ENCODE results near the gene SHLD2. TPM values are rescaled to one million over a fixed set of nuclear protein-coding genes. Genes with fewer than 3 reads are reported as not detected.
"Not testable (repeated sequence)": the region's sequence is repeated elsewhere in the genome, so short reads cannot be mapped to it uniquely, and the experiment has no call there.

SHLD2 gene
- total RNA-seq, 4 donors from 2014 or later = 12.7 to 31.7 (median 21.5) TPM

- DNase-seq = peak; percentile 7
- intact Hi-C loops (cut with DNase I) = loop anchor here (5.0 kb wide), 1 partner anchor 122 kb away; no protein-coding TSS in a partner anchor
Measured at GRCh38 chr10:87093632-87094372, 1.2 kb upstream of the SHLD2 start.

GRCh38 chr10:87095236-87095945 lies 385 bp downstream of the SHLD2 start:
- peak overlapping the region; percentile 98 to 100 (median 100) for H3K27ac ChIP-seq
- H3K4me3 ChIP-seq = peak overlapping the region; percentile 68 to 92 (median 82)
- peaks cover 12 to 49% (median 20%) of the 10 kb centered on the region in 3 donors for H3K4me1 ChIP-seq
- intact Hi-C loops (cut with DNase I) = no loop called here
- peak; percentile 50 for DNase-seq
- TF ChIP-seq CTCF (IDR thresholded peaks at IDR 0.05) = no peak
- TF ChIP-seq POLR2A (IDR thresholded peaks at IDR 0.05) = peak in 3 of 4 donors; percentile 12 to 78 (median 17)
- H3K9me3 ChIP-seq = no peaks in the 10 kb centered on the region
- no peaks in the 10 kb centered on the region for H3K27me3 ChIP-seq
- 0% methylated on average over 1 to 4 of the region's 60 CpGs for WGBS, 2 donors
- peaks cover 0 to 30% (median 0%) of the 10 kb centered on the region in 3 donors for H3K36me3 ChIP-seq

More at GRCh38 chr10:87093632-87094372, 1.2 kb upstream of the SHLD2 start:
- peak overlapping the region; percentile 73 to 92 (median 82) for H3K4me3 ChIP-seq
- peaks cover 15 to 65% (median 20%) of the 10 kb centered on the region in 3 donors for H3K4me1 ChIP-seq
- peak overlapping the region; percentile 94 to 100 (median 100) for H3K27ac ChIP-seq
- no peak for TF ChIP-seq CTCF (IDR thresholded peaks at IDR 0.05)
- TF ChIP-seq POLR2A (IDR thresholded peaks at IDR 0.05) = peak in 2 of 4 donors; percentile 10 to 35
- H3K36me3 ChIP-seq = peaks cover 0 to 22% (median 0%) of the 10 kb centered on the region in 3 donors
- WGBS, 2 donors = 1 to 2% methylated on average over 8 to 11 of the region's 39 CpGs
- H3K27me3 ChIP-seq = no peaks in the 10 kb centered on the region
- H3K9me3 ChIP-seq = no peaks in the 10 kb centered on the region

- Histone ChIP-seq H3K4me3 (no peak overlapping the region), H3K27me3 (no peaks in the 10 kb centered on the region), H3K36me3 (peaks cover 0 to 94% (median 9%) of the 10 kb centered on the region in 3 donors), H3K27ac (no peak overlapping the region), H3K9me3 (no peaks in the 10 kb centered on the region), H3K4me1 (peaks cover 0 to 10% (median 0%) of the 10 kb centered on the region in 3 donors)
- 89 to 94% methylated on average over 2 of the region's 2 CpGs for WGBS, 2 donors
- intact Hi-C loops (cut with DNase I) = no loop called here
- no peak for TF ChIP-seq CTCF (IDR thresholded peaks at IDR 0.05)
- TF ChIP-seq POLR2A (IDR thresholded peaks at IDR 0.05) = no peak
- DNase-seq = no peak
Measured at GRCh38 chr10:87101996-87102395, 7.0 kb downstream of the SHLD2 start.

- 80 to 81% methylated on average over 8 of the region's 8 CpGs for WGBS, 2 donors
- H3K27ac ChIP-seq; H3K27me3 ChIP-seq; H3K4me1 ChIP-seq; intact Hi-C loops (cut with DNase I); H3K9me3 ChIP-seq; H3K4me3 ChIP-seq; DNase-seq: not testable (repeated sequence)
- peaks cover 5 to 96% (median 9%) of the 10 kb centered on the region in 3 donors for H3K36me3 ChIP-seq
Measured at GRCh38 chr10:87104727-87105126, 9.7 kb downstream of the SHLD2 start.

GRCh38 chr10:87105446-87106124 lies 10.6 kb downstream of the SHLD2 start:
- peaks cover 5 to 97% (median 9%) of the 10 kb centered on the region in 3 donors for H3K36me3 ChIP-seq
- H3K4me3 ChIP-seq = no peak overlapping the region
- no peak overlapping the region for H3K27ac ChIP-seq
- TF ChIP-seq POLR2A (IDR thresholded peaks at IDR 0.05) (no peak), CTCF (IDR thresholded peaks at IDR 0.05) (no peak)
- H3K27me3 ChIP-seq = no peaks in the 10 kb centered on the region
- no peaks in the 10 kb centered on the region for H3K4me1 ChIP-seq
- H3K9me3 ChIP-seq = no peaks in the 10 kb centered on the region
- intact Hi-C loops (cut with DNase I) = no loop called here
- DNase-seq = no peak
- WGBS, 2 donors = 84 to 88% methylated on average over 7 of the region's 7 CpGs

GRCh38 chr10:87118122-87118521 lies 23.1 kb downstream of the SHLD2 start:
- H3K4me1 ChIP-seq; H3K27ac ChIP-seq; H3K4me3 ChIP-seq; DNase-seq; H3K27me3 ChIP-seq; intact Hi-C loops (cut with DNase I); H3K9me3 ChIP-seq: not testable (repeated sequence)
- WGBS, 2 donors = 60% methylated on average over 1 of the region's 1 CpG; no CpG with 5 or more reads in 1 of the 2 donors
- H3K36me3 ChIP-seq = peaks cover 0 to 16% (median 0%) of the 10 kb centered on the region in 3 donors

GRCh38 chr10:87119029-87119428 lies 24.0 kb downstream of the SHLD2 start:
- WGBS, 2 donors = 50% methylated on average over 1 of the region's 1 CpG; no CpG with 5 or more reads in 1 of the 2 donors
- H3K9me3 ChIP-seq; DNase-seq; H3K27me3 ChIP-seq; H3K27ac ChIP-seq; H3K4me3 ChIP-seq; intact Hi-C loops (cut with DNase I); H3K4me1 ChIP-seq: not testable (repeated sequence)
- H3K36me3 ChIP-seq = peaks cover 0 to 16% (median 0%) of the 10 kb centered on the region in 3 donors

- H3K27ac ChIP-seq; H3K4me3 ChIP-seq; intact Hi-C loops (cut with DNase I); H3K4me1 ChIP-seq; H3K27me3 ChIP-seq; DNase-seq; H3K9me3 ChIP-seq: not testable (repeated sequence)
- peaks cover 0 to 32% (median 0%) of the 10 kb centered on the region in 3 donors for H3K36me3 ChIP-seq
- 79 to 85% methylated on average over 2 to 3 of the region's 4 CpGs for WGBS, 2 donors
Measured at GRCh38 chr10:87123351-87123750, 28.3 kb downstream of the SHLD2 start.
